Raji (cell line): ENCODE measurements around the gene COL5A2.

Experiments used
- POLR2A ChIP-seq: IDR thresholded peaks from 2 replicates; pipeline ENCODE4 v1.6.1; 2011; ENCODE audit warnings: low read depth, low read length, control low read depth; ENCODE audit not compliant: insufficient read depth

The COL5A2 gene

DNA sequence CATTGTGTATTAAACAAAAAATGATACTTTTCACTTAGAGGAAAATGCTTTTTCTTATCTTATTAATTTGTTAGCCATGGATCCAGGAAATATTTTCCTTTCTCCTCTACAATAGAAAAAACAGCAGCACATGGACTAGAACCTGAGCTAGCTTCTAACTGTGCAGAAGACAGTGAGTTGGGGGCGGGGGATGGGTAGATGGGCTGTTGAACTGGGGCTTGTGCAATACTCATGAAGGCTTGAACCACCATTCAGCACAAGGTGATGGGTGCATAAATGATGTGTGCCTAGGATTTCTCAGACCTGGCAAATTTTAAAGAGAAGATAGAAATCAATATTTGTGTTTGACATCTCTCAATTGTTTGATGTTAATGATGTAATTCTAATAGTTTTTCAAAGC lies 42.0 kb downstream of the COL5A2 start:
- no peak for TF ChIP-seq POLR2A

DNA sequence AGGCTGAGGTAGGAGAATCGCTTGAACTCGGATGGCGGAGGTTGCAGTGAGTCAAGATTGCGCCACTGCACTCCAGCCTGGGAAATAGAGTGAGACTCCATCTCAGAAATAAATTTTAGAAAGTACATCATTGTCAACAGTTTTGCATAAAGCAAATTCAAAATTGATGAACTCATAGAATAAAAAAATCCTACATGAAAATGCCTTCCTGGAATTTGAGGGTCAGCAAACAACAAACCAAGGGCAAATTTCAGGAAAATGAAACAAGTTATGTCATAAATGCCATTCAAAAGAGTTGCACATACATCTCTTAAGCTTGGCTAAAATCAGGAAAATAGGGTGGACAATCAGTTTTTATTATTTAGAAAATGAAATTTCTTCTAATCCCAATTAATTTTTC lies 45.1 kb downstream of the COL5A2 start:
- no peak for TF ChIP-seq POLR2A

DNA sequence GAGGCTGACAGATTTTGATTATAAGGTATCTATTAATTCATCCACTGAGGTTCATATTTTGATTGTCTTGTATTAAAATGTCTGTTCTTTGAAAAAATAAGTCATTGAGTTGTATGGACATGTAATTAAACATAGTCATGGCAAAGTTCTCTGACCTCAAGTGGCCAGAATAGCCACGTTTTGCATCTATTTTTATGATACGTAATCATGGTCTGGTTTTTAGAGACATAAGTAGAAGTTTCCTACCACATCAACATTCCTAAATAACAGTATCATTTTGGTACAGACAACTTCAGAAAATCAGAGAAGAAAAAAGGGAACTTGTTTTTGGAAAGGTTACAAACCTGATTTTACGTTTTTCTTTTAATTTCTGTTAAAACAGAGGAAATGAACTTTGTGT lies 47.6 kb downstream of the COL5A2 start:
- TF ChIP-seq POLR2A: no peak

DNA sequence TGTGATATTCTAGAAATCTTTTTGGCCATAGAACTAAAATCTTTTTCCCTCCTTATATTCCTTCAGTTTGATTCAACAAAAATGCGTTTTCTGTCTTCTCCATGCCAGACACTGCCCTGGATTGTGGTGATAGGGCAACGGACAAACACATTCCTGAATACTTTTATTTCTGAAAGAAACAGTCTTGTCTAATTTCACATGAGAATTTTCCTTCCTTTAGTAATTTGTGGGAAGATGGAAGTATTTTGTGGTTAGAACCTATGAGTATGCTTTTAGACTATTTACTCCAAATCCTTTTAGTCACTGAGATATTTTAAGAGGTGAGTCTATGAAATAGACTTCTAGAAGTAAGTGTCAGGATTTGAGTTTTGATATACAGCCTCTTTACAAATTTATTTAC lies 49.6 kb downstream of the COL5A2 start:
- TF ChIP-seq POLR2A: no peak

DNA sequence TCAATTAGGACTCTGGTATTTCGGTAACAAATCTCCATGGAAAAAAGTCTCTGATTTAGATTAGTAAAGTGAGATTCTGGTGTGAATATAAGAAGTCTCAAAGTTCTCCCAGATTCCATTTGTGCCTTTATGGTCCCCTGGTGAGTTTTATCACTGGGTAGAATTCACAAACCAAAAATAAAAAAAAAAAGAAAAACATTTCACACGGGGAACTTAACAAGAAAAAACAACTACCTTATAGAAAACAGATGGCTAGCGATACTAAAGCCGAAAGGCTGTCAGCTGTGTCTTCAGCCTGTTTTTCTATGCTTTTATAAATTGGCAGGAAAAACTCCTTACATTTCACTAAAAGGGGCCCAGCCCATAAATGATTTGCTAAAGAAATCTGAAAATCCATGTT lies 50.6 kb downstream of the COL5A2 start:
- TF ChIP-seq POLR2A: no peak

DNA sequence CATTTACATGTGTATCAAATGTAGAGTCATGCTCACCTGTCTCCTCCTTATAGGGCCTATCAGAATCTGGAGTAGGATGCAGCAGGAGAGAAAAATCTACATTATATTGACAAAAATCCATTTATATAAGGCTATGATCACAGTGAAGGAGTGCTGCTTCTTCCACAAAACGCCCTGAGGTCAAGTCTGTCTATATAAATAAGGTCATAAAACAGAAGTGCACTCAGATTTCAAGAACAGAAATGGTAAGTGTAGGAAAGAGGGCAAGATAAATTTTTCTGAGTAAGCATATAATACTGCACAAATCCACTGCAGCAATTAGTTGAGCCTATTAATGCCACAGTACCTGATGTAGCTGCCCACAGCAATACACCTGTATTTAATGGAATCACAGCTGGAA lies 51.8 kb downstream of the COL5A2 start:
- TF ChIP-seq POLR2A: no peak

DNA sequence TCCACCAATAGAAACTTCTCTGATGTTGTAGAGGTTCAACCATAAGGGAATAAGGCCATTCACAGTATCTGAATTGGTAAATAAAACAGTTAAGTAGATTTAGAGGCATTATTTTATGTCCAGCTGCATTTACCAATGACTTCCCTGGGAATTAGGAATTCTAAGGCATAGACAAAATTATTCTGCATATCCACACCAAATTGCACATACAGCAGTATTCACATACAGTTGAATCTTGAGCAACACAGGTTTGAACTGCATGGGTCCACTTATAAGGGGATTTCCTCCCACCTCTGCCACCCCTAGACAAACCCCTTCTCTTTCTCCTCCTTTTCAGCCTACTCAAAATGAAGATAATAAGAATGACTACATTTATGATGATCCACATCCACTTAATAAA lies 54.4 kb downstream of the COL5A2 start:
- no peak for TF ChIP-seq POLR2A

DNA sequence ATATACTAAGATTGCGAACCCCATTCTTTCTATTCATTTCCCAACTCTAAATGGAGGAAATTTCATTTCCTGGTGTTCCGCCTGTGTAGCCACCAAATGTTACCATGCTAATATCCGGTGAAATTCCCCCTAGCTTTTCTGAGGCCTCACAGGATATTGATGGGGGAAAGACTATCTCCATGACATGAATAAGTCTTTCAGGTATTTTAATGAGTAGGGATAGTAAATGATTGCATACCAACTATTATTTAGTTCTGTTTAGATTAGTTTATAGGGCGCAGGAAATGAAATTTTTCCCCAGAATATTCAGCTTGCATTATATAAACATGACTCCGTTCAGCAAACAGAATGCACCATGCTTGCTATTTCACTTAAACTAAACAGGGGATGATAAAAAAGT lies 55.4 kb downstream of the COL5A2 start:
- TF ChIP-seq POLR2A: no peak

DNA sequence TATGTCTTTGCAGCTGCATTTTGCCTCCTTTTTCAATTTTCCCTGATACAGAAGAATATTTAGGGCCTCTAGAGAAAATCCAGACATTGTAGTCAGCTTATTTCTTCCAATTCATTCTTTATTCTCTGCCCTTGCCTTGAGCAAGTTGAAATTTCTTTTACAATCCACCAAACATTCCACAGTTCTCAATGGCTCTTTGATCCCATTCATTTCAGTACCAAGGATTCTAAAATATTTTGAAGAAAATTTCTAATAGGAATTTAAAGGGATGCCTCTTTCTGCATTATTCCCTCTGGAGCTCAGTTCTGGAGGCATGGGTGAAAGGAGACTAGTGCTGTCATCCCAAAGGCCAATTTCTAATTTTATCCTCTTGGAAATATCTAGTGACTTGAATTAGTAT lies 61.2 kb downstream of the COL5A2 start:
- no peak for TF ChIP-seq POLR2A

DNA sequence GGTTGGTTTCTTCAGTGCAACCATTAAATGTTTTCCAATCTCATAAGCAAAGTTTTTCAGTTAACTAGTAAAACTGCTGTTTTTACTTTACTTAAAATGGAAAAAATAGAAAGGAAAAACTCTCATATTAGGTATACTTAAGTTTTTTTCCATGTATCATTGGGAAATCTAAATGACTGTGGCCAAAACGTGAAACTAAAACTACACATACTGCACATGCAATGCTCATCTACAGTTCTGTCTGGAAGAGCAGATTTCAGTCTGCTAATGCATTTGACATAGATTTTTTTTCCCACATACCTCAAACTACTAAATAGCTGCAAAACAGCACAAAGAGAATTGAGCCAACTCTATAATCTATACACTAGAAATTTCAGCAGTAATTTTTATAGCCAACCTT lies 62.6 kb downstream of the COL5A2 start:
- no peak for TF ChIP-seq POLR2A

DNA sequence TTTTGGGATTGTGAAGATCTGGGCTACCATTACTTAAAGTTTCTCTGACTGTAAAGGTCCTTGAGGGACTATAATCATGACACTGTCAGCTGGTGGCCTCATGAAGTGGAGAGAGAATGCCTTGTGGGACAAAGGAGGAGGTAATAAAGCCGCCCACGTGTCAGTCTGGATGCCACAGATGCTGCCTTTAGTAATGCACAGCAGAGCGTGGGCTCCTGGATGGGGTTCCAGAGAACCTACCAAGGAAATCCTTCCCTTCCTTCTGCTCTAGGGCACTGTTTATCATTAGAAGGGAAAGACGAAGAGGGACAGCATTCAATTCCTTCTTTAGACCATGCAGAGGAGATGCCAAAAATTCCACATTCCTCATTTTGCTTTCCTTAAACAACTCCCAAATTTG lies 63.5 kb downstream of the COL5A2 start:
- TF ChIP-seq POLR2A: no peak

DNA sequence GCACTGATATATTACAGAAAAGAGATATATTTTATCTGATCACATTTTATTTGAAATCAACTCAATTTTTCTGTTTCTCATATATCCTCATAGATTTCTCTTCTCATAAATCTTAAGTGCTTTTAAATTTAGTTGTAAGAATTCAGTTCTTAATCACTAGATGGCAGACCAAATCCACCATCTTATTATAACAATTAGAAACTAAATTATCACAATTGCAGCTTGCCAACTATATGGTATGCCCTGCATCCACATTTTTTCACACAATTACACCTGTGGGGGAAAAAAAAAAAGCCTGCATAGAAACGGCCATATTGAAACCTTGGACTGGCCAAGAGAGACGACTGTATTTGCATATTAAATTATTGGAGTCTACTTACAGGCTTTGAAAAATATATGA lies 64.4 kb downstream of the COL5A2 start:
- no peak for TF ChIP-seq POLR2A

DNA sequence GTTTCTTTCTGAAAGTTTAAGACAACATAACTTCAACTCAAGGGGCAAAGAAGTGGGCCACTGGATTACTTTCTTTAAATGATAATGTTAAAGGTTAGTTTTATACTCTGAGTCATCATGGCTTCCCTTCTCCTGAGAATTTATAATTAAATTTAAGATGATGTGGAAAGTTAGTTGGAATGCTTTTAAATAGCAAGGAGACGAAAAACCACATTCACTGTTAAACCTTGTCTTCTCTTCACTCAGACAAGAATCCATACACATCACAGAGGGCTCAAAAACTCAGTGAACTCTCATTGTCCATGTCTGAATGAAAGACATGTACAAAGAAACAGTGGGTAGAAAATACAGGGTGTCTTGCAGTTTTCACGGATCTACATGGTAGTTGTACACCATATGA lies 65.6 kb downstream of the COL5A2 start:
- TF ChIP-seq POLR2A: no peak

DNA sequence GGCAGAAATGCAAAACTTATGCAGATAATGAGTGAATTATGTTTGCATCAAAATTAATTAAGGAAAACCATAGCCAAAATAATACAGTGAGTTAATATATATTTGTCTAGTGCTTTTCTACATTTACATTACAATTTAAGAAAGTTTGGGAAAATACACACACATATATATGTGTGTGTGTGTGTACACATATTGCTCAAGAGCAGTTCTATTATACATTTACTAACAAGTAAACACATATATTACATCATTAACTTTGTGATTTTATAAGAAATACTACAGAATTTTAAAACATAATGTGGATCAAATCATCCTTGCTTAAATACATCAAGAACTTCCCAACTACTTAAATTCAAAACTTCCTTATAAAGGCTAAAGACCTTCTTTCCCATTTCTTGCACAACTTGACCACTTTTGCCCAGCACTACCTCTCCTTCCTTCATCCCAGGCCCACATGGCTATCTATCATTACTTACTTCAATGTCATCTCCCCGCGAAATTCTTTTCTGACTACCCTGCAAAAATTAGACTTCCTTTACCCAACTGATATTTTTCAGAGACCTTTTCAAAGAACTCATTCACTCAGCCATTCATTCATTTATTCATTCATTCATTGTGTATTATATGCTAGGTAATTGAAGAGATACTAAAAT lies 68.4 kb downstream of the COL5A2 start:
- no peak for TF ChIP-seq POLR2A

DNA sequence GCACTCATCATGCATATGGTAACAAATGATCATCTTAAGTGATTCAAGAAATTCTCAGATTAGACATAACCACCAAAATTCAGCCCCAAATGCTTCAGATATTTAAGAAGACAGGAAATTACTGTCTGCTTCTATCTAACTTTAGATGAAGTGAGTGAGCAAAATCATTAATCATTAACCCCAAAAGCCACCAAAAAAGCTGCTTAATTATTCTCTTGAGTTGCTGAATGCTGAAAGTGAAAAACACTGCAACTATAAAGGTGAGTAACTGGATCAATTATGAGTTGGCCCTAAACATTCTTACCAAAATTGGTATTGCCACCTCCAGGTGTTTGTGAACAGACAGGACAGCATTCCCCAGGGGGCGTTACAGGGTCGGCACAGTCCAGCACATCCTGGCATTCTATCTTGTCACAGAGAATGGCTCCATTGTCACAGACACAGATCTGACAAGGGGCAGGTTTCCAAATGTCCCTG lies 69.6 kb downstream of the COL5A2 start:
- TF ChIP-seq POLR2A: no peak

DNA sequence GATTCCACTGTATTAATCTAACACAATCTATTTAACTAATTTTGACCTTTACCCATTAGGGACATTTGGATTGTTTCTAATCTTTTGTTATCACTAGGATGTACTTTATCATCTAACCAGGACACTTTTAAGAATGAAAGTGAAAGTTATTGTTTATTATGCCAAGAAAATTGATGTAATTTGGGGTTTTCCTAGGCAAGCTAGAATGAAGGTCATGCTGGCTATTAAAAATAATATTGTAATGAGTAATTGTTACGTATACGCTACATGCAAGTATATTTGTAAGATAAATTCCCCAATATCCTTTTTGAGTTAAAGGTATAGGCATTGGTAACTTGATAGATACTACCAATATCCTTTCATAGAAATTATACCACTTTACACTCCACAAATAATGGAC lies 74.6 kb downstream of the COL5A2 start:
- no peak for TF ChIP-seq POLR2A

DNA sequence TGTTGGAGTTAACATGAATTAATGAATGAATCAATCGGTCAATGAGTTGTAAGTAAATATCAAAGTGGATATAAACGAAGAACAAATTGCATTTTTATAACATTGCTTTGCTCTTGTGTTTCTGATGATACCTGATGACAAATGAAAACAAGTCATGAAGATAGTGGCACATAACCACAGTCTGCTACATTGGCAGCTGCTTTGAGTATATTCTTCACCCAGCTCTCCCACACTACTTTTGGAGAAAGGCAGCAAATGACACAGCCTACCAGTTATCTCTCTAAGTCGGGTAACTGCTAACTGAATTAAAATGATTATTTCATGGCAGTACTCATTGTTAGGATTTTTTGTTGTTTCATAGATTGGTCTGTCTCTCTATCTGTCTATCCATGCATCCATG lies 76.8 kb downstream of the COL5A2 start:
- no peak for TF ChIP-seq POLR2A
